Fibroblast of lung (primary cell): Measurements from ENCODE around the gene FCHSD1. TPM values are rescaled to one million over a fixed set of nuclear protein-coding genes. Genes with fewer than 3 reads are reported as not detected.

Source experiments
- DNase-seq, 2 donors: peaks; one replicate each; pipeline versions ENCODE4 v3.0.0 to v3.0.0-alpha.2; 2010; ENCODE audit warnings: low read depth in 2 of 2
- H2AFZ ChIP-seq: 2 replicates; pipeline ENCODE4 v1.5.1; 2012; ENCODE audit warnings: low read length, control low read depth, inconsistent platforms
- H3K27ac ChIP-seq: 2 replicates; pipeline ENCODE4 v1.5.1; 2011; ENCODE audit warnings: low read length, control low read depth; ENCODE audit not compliant: insufficient read depth
- H3K27me3 ChIP-seq: 2 replicates; pipeline ENCODE4 v1.5.1; 2011; ENCODE audit warnings: mild to moderate bottlenecking, low read length; ENCODE audit not compliant: control insufficient read depth, insufficient read depth
- H3K36me3 ChIP-seq: 2 replicates; pipeline ENCODE4 v1.5.1; 2011; ENCODE audit warnings: low read length; ENCODE audit not compliant: control insufficient read depth, insufficient read depth
- H3K4me1 ChIP-seq: 2 replicates; pipeline ENCODE4 v1.5.1; 2011; ENCODE audit warnings: low read length; ENCODE audit not compliant: control insufficient read depth, insufficient read depth; ENCODE audit errors: extremely low read depth
- H3K4me2 ChIP-seq: 2 replicates; pipeline ENCODE4 v1.5.1; 2011; ENCODE audit warnings: low read length, control low read depth; ENCODE audit not compliant: insufficient read depth; ENCODE audit errors: extremely low read depth
- H3K4me3 ChIP-seq, 4 experiments: fragments of 200-600 bp in 1 of 4; sonication (generic) in 1 of 4; replicated peaks in 1 of 4; 2 replicates each; pipeline ENCODE4 v1.5.1; 2011 to 2016; ENCODE audit warnings: low read length in 4 of 4, low read depth in 3 of 4, mild to moderate bottlenecking in 3 of 4, control low read depth in 2 of 4, inconsistent platforms in 1 of 4, mixed read lengths in 1 of 4; ENCODE audit not compliant: insufficient read depth in 1 of 4; ENCODE audit errors: control extremely low read depth in 1 of 4
- H3K79me2 ChIP-seq: 2 replicates; pipeline ENCODE4 v1.5.1; 2012; ENCODE audit warnings: mild to moderate bottlenecking, low read length, inconsistent platforms; ENCODE audit not compliant: control insufficient read depth, insufficient read depth
- H3K9ac ChIP-seq: 2 replicates; pipeline ENCODE4 v1.5.1; 2011; ENCODE audit warnings: mild to moderate bottlenecking, low read length, control low read depth; ENCODE audit not compliant: insufficient read depth
- H3K9me3 ChIP-seq: 2 replicates; pipeline ENCODE4 v1.5.1; 2012; ENCODE audit warnings: low read depth, low read length; ENCODE audit not compliant: control insufficient read depth, insufficient read depth
- H4K20me1 ChIP-seq: 2 replicates; pipeline ENCODE4 v1.5.1; 2011; ENCODE audit warnings: low read length; ENCODE audit not compliant: control insufficient read depth, insufficient read depth; ENCODE audit errors: extremely low read depth
- EZH2 ChIP-seq: IDR thresholded peaks from 2 replicates; pipeline ENCODE4 v1.5.1; 2012; ENCODE audit warnings: low read length, control low read depth, mild to moderate bottlenecking; ENCODE audit errors: missing control alignments
- polyA plus RNA-seq, 2 donors: library from polyadenylated mRNA; depleted of rRNA in 1 of 2; stranded (reverse) in 1 of 2; unstranded in 1 of 2; fragments of >200 nt; gene quantifications; 2 replicates each; pipeline ENCODE4 v1.2.1, GENCODE V29; 2011 to 2012; ENCODE audit warnings: missing spikeins in 1 of 2
- total RNA-seq: library from RNA; depleted of rRNA; stranded (reverse); fragments of >200 nt; gene quantifications from 2 replicates; pipeline ENCODE4 v1.2.1, GENCODE V29; 2014
- TF ChIP-seq, protein P1 (sequence below), 2 donors: IDR thresholded peaks in 1 of 2; conservative IDR thresholded peaks in 1 of 2; 1 replicate in 1 of 2; 2 replicates in 1 of 2; pipeline ENCODE4 v1.5.1; 2011 to 2012; ENCODE audit warnings: low read length in 2 of 2, control low read depth in 1 of 2, inconsistent platforms in 1 of 2, low read depth in 1 of 2, mild to moderate bottlenecking in 1 of 2

FCHSD1 gene
- total and polyA plus RNA-seq, 2 donors (not counting 1 experiment from before 2014, with no cell fraction given) = 19.1 to 25.6 TPM

DNA sequence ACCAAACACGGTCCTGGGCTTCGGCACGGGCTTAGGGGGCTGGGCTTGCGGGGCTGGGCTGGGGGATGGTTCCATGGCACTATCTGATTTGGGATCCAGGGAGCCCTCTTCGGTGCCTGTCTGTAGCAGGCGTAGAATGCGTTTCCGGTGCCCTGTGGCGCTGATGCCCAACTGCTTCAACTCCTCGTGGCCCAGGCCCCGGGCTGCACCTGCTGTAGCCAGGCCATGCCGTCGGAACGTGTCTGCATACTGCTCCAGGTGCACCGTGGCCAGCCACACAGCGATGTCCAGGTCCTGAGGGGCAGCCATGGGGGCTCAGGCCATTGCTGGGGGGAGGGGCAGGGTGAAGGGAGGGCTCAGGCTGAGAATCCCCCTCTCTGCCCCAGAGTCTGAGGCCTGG lies 29.0 kb upstream of the FCHSD1 start:
- peaks cover 15% of the 10 kb centered on the region for H3K4me1 ChIP-seq
- H3K27me3 ChIP-seq = no peaks in the 10 kb centered on the region
- TF ChIP-seq EZH2 = no peak
- TF ChIP-seq, protein P1, sequence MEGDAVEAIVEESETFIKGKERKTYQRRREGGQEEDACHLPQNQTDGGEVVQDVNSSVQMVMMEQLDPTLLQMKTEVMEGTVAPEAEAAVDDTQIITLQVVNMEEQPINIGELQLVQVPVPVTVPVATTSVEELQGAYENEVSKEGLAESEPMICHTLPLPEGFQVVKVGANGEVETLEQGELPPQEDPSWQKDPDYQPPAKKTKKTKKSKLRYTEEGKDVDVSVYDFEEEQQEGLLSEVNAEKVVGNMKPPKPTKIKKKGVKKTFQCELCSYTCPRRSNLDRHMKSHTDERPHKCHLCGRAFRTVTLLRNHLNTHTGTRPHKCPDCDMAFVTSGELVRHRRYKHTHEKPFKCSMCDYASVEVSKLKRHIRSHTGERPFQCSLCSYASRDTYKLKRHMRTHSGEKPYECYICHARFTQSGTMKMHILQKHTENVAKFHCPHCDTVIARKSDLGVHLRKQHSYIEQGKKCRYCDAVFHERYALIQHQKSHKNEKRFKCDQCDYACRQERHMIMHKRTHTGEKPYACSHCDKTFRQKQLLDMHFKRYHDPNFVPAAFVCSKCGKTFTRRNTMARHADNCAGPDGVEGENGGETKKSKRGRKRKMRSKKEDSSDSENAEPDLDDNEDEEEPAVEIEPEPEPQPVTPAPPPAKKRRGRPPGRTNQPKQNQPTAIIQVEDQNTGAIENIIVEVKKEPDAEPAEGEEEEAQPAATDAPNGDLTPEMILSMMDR (conservative IDR thresholded peaks at IDR 0.05 in 1 of 2, IDR thresholded peaks at IDR 0.05 in 1 of 2; ENCODE audit: low read depth in 1 of 2, low read length in 2 of 2) = no peak
- H2AFZ ChIP-seq = no peak overlapping the region
- DNase-seq = no peak
- H3K4me2 ChIP-seq = no peak overlapping the region
- no peaks in the 10 kb centered on the region for H3K79me2 ChIP-seq
- no peak overlapping the region for H3K4me3 ChIP-seq
- no peaks in the 10 kb centered on the region for H3K9me3 ChIP-seq
- H3K27ac ChIP-seq = no peak overlapping the region
- H3K36me3 ChIP-seq = peaks cover 2% of the 10 kb centered on the region
- no peak overlapping the region for H3K9ac ChIP-seq
- no peaks in the 10 kb centered on the region for H4K20me1 ChIP-seq

DNA sequence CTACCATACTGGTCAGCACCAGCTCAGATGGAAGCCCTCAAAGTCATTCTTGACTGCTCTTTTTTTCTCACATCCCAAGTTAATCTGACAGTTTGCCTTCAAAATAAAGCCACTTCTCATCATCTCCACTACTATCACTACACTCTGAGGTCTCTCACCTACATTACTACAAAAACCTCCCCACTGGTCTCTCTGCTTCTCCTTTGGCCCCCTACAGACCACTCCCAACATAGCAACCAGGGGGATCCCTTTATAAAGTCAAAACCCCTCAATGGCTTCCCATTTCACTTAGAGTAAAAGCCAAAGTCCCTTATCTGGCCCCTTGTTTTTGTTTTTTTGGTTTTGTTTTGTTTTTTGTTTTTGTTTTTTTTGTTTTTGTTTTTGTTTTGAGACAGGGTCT lies 26.2 kb upstream of the FCHSD1 start:
- H4K20me1 ChIP-seq = no peaks in the 10 kb centered on the region
- no peak overlapping the region for H3K9ac ChIP-seq
- no peaks in the 10 kb centered on the region for H3K9me3 ChIP-seq
- H3K4me2 ChIP-seq = no peak overlapping the region
- no peaks in the 10 kb centered on the region for H3K79me2 ChIP-seq
- H3K36me3 ChIP-seq = peaks cover 2% of the 10 kb centered on the region
- TF ChIP-seq, protein P1 (conservative IDR thresholded peaks at IDR 0.05 in 1 of 2, IDR thresholded peaks at IDR 0.05 in 1 of 2; ENCODE audit: low read depth in 1 of 2, low read length in 2 of 2) = peak in 1 of 2 donors; percentile 25
- no peak for TF ChIP-seq EZH2
- peaks cover 14% of the 10 kb centered on the region for H3K4me1 ChIP-seq
- no peak overlapping the region for H3K4me3 ChIP-seq
- H3K27ac ChIP-seq = no peak overlapping the region
- no peak for DNase-seq
- no peaks in the 10 kb centered on the region for H3K27me3 ChIP-seq
- H2AFZ ChIP-seq = no peak overlapping the region

DNA sequence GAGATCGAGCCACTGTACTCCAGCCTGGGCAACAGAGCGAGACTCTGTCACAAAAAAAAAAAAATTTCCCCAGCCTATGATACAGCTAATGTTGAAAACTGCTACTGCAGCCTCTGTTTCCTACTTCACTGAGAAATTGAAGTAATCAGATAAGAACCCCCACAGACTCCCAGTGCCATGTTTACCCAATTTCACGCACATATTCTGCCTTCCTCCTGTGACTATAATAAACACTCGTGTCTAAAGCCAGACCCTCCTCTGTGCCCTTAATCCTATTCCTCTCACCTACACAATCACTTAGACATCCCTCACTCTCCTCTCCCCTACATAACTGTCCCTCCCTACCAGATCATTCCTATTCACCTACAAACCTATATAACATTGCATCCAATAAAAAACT lies 24.5 kb upstream of the FCHSD1 start:
- H3K27me3 ChIP-seq = no peaks in the 10 kb centered on the region
- no peaks in the 10 kb centered on the region for H3K9me3 ChIP-seq
- no peak for DNase-seq
- H3K4me2 ChIP-seq = no peak overlapping the region
- H2AFZ ChIP-seq = no peak overlapping the region
- H3K36me3 ChIP-seq = peaks cover 2% of the 10 kb centered on the region
- H4K20me1 ChIP-seq = no peaks in the 10 kb centered on the region
- H3K79me2 ChIP-seq = no peaks in the 10 kb centered on the region
- peaks cover 4% of the 10 kb centered on the region for H3K4me1 ChIP-seq
- no peak overlapping the region for H3K9ac ChIP-seq
- no peak overlapping the region for H3K27ac ChIP-seq
- no peak overlapping the region for H3K4me3 ChIP-seq
- TF ChIP-seq, protein P1 (conservative IDR thresholded peaks at IDR 0.05 in 1 of 2, IDR thresholded peaks at IDR 0.05 in 1 of 2; ENCODE audit: low read depth in 1 of 2, low read length in 2 of 2) = no peak
- TF ChIP-seq EZH2 = no peak
